A172 (cell line): ENCODE data around the gene MSANTD3. TPM values are rescaled to one million over a fixed set of nuclear protein-coding genes. Genes with fewer than 3 reads are reported as not detected.

Source experiments
- total RNA-seq: library from RNA; depleted of rRNA; stranded (reverse); fragments of >200 nt; shearing (Covaris generic); gene quantifications from 2 replicates; pipeline ENCODE4 v1.2.3, GENCODE V29; 2014; rRNA removed

MSANTD3 gene
- total RNA-seq, 1 experiment from 2014 or later: 265 TPM

Other genes with a start within 250 kb of the MSANTD3 start
- 69.0 and 75.4 TPM in 2 replicates for gene TEX10, start 74.2 kb upstream of the MSANTD3 start, total RNA-seq
- 8.6 and 16.3 TPM in 2 replicates for gene TMEFF1, start 46.0 kb downstream of the MSANTD3 start, total RNA-seq
- 1.1 and 2.4 TPM in 2 replicates for gene CAVIN4, start 150.9 kb downstream of the MSANTD3 start, total RNA-seq